ENCODE results near the gene MESP2. TPM values are rescaled to one million over a fixed set of nuclear protein-coding genes. Genes with fewer than 3 reads are reported as not detected.

MESP2 gene
- total RNA-seq, 1 experiment from 2014 or later: 0.70 TPM

- Histone ChIP-seq H3K9me3 (no peaks in the 10 kb centered on the region), H3K36me3 (ENCODE audit: control insufficient read depth, insufficient read depth, low read length) (no peaks in the 10 kb centered on the region), H3K4me3 (ENCODE audit: low read depth, low read length) (no peak overlapping the region), H3K27me3 (replicated peaks; ENCODE audit: control insufficient read depth, insufficient read depth, low read length) (no peaks in the 10 kb centered on the region), H3K4me1 (peaks cover 23% of the 10 kb centered on the region)
- no TSS peak for BruUV-seq (replicated peaks)
- H3K27ac Mint-ChIP-seq (ENCODE audit: unreplicated experiment): no peak overlapping the region
- H3K9me3 Mint-ChIP-seq (ENCODE audit: unreplicated experiment): no peaks in the 10 kb centered on the region
- H3K4me1 Mint-ChIP-seq (ENCODE audit: low read depth, unreplicated experiment): peaks cover 4% of the 10 kb centered on the region
- no peaks in the 10 kb centered on the region for H3K36me3 Mint-ChIP-seq (ENCODE audit: insufficient read depth, unreplicated experiment)
- no peak overlapping the region for H3K4me3 Mint-ChIP-seq (ENCODE audit: unreplicated experiment)
- peak in 1 of 2 experiments; percentile 29 for DNase-seq
- ChIA-PET POLR2A (no interaction called here), CTCF (no interaction called here)
- no peak for TF ChIP-seq CTCF (IDR thresholded peaks at IDR 0.05; ENCODE audit: insufficient read depth in 1 of 2, low read depth in 1 of 2, low read length in 1 of 2, severe bottlenecking in 1 of 2, unreplicated experiment in 1 of 2)
- intact Hi-C loops (cut with micrococcal nuclease; ENCODE audit: unreplicated experiment): no loop called here
- H3K27me3 Mint-ChIP-seq (ENCODE audit: insufficient read depth, unreplicated experiment): no peaks in the 10 kb centered on the region
Measured at GRCh38 chr15:89805241-89806209, 29.4 kb downstream of the MESP2 start.

- Mint-ChIP-seq H3K36me3 (ENCODE audit: insufficient read depth, unreplicated experiment) (no peaks in the 10 kb centered on the region), H3K4me3 (ENCODE audit: unreplicated experiment) (no peak overlapping the region), H3K27ac (ENCODE audit: unreplicated experiment) (no peak overlapping the region), H3K27me3 (ENCODE audit: insufficient read depth, unreplicated experiment) (no peaks in the 10 kb centered on the region), H3K4me1 (ENCODE audit: low read depth, unreplicated experiment) (peaks cover 4% of the 10 kb centered on the region), H3K9me3 (ENCODE audit: unreplicated experiment) (no peaks in the 10 kb centered on the region)
- Histone ChIP-seq H3K4me3 (ENCODE audit: low read depth, low read length) (no peak overlapping the region), H3K36me3 (ENCODE audit: control insufficient read depth, insufficient read depth, low read length) (no peaks in the 10 kb centered on the region), H3K27me3 (replicated peaks; ENCODE audit: control insufficient read depth, insufficient read depth, low read length) (no peaks in the 10 kb centered on the region), H3K4me1 (peaks cover 23% of the 10 kb centered on the region), H3K9me3 (no peaks in the 10 kb centered on the region)
- ChIA-PET POLR2A (no interaction called here), CTCF (interaction anchor here (0.6 kb wide), 1 partner anchor 65 kb away, joined by 5 read pairs; no protein-coding TSS in a partner anchor)
- TF ChIP-seq CTCF (IDR thresholded peaks at IDR 0.05; ENCODE audit: insufficient read depth in 1 of 2, low read depth in 1 of 2, low read length in 1 of 2, severe bottlenecking in 1 of 2, unreplicated experiment in 1 of 2): no peak
- BruUV-seq (replicated peaks): no TSS peak
- no peak for DNase-seq
- intact Hi-C loops (cut with micrococcal nuclease; ENCODE audit: unreplicated experiment): no loop called here
Measured at GRCh38 chr15:89806210-89806558, 30.1 kb downstream of the MESP2 start.

GRCh38 chr15:89806559-89807550 lies 30.7 kb downstream of the MESP2 start:
- Mint-ChIP-seq H3K27ac (ENCODE audit: unreplicated experiment) (no peak overlapping the region), H3K4me1 (ENCODE audit: low read depth, unreplicated experiment) (peaks cover 4% of the 10 kb centered on the region), H3K36me3 (ENCODE audit: insufficient read depth, unreplicated experiment) (no peaks in the 10 kb centered on the region), H3K27me3 (ENCODE audit: insufficient read depth, unreplicated experiment) (no peaks in the 10 kb centered on the region), H3K4me3 (ENCODE audit: unreplicated experiment) (no peak overlapping the region), H3K9me3 (ENCODE audit: unreplicated experiment) (no peaks in the 10 kb centered on the region)
- peak; percentile 40 to 53 for DNase-seq
- Histone ChIP-seq H3K36me3 (ENCODE audit: control insufficient read depth, insufficient read depth, low read length) (no peaks in the 10 kb centered on the region), H3K4me1 (peaks cover 23% of the 10 kb centered on the region), H3K27me3 (replicated peaks; ENCODE audit: control insufficient read depth, insufficient read depth, low read length) (no peaks in the 10 kb centered on the region), H3K4me3 (ENCODE audit: low read depth, low read length) (no peak overlapping the region), H3K9me3 (no peaks in the 10 kb centered on the region)
- ChIA-PET CTCF (interaction anchor here (0.6 kb wide), 1 partner anchor 66 kb away, joined by 5 read pairs; no protein-coding TSS in a partner anchor), POLR2A (no interaction called here)
- intact Hi-C loops (cut with micrococcal nuclease; ENCODE audit: unreplicated experiment): no loop called here
- no peak for TF ChIP-seq CTCF (IDR thresholded peaks at IDR 0.05; ENCODE audit: insufficient read depth in 1 of 2, low read depth in 1 of 2, low read length in 1 of 2, severe bottlenecking in 1 of 2, unreplicated experiment in 1 of 2)
- BruUV-seq (replicated peaks): no TSS peak

Measured in Caco-2 (cell line).